ENCODE results near the gene CTCF.
A peak's percentile ranks its signal among the peaks of the same experiment; 100 is the strongest.

CTCF gene

DNA sequence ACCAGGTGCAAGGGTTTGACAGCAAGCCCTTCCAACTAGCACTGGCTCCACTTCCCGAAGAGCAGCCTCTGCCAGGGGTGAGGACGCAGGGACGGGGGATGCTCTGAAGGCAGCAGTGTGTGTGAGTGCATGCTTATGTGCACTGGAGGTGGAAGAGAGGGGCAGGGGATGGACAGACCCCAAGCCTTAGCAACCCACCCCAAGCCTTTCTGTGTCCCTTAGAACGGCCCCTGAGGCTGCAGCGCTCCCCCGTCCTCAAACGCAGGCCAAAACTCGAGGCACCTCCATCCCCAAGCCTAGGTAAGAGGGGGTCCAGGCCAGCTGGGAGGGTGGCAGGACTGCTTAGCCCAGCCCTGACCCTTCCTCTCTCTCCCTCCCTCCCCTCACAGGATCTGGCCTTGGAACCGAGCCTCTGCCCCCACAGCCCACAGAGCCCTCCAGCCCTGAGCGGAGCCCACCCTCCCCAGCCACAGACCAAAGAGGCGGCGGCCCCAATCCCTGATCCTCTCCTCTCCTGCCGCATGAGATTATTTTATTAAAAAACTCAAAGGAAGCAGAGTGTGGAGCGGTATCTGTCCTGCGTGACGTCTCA is 94.8 kb downstream of the CTCF start:
- no peak for DNase-seq (ENCODE audit: extremely low spot score)
- TF ChIP-seq, protein P1, sequence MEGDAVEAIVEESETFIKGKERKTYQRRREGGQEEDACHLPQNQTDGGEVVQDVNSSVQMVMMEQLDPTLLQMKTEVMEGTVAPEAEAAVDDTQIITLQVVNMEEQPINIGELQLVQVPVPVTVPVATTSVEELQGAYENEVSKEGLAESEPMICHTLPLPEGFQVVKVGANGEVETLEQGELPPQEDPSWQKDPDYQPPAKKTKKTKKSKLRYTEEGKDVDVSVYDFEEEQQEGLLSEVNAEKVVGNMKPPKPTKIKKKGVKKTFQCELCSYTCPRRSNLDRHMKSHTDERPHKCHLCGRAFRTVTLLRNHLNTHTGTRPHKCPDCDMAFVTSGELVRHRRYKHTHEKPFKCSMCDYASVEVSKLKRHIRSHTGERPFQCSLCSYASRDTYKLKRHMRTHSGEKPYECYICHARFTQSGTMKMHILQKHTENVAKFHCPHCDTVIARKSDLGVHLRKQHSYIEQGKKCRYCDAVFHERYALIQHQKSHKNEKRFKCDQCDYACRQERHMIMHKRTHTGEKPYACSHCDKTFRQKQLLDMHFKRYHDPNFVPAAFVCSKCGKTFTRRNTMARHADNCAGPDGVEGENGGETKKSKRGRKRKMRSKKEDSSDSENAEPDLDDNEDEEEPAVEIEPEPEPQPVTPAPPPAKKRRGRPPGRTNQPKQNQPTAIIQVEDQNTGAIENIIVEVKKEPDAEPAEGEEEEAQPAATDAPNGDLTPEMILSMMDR (IDR thresholded peaks at IDR 0.05; ENCODE audit: control extremely low read depth, extremely low read depth, low read depth, missing control alignments): no peak
- ChIA-PET POLR2A (no interaction called here), CTCF (interaction anchor here (1.0 to 18.5 kb wide), 5 partner anchors 12 to 129 kb away, joined by 3 to 357 read pairs (median 53); partner anchors contain the start of genes CARMIL2, CTCF and RIPOR1)

DNA sequence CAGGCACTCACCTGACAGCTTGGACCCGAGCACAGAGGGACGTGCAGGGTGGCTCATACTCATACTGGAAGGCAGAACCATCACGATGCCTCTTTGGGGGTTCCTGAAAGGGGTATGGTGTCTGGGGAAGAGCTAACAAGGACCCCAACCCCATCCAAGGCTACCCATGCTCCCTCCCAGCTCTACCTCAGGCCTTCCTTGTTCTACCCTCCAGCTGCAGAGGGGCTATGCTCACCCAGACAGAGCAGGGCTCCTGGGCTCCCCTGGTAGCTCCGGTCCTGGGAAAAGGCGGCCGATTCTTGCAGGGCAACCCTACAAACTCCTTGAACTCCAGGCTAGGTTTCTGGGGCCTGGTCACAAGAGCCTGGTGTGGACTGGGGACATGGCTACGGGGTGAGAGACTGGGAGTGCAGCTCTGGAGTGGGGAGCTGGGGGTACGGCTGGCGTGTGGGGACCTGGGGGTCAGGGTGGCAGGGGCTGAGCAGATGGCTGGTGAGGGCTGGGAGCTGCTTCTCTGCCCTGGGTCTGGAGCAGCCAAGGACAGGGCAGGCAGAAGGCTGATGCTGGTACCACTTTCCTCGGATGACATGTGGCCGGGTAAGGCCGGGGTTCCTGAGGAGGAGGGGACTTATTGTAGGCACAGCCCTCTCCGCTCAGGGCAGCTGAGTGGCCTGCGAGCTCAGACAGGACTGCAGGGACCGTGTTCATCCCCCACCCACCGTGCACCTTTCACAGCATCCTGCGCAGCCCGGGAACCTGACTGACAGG is 95.6 kb downstream of the CTCF start:
- CTCF ChIA-PET: interaction anchor here (1.0 to 18.5 kb wide), 9 partner anchors 12 to 177 kb away, joined by 3 to 357 read pairs (median 12); partner anchors contain the start of genes ATP6V0D1, CARMIL2, CTCF and RIPOR1
- TF ChIP-seq, protein P1 (IDR thresholded peaks at IDR 0.05; ENCODE audit: control extremely low read depth, extremely low read depth, low read depth, missing control alignments): no peak
- POLR2A ChIA-PET: no interaction called here
- no peak for DNase-seq (ENCODE audit: extremely low spot score)

DNA sequence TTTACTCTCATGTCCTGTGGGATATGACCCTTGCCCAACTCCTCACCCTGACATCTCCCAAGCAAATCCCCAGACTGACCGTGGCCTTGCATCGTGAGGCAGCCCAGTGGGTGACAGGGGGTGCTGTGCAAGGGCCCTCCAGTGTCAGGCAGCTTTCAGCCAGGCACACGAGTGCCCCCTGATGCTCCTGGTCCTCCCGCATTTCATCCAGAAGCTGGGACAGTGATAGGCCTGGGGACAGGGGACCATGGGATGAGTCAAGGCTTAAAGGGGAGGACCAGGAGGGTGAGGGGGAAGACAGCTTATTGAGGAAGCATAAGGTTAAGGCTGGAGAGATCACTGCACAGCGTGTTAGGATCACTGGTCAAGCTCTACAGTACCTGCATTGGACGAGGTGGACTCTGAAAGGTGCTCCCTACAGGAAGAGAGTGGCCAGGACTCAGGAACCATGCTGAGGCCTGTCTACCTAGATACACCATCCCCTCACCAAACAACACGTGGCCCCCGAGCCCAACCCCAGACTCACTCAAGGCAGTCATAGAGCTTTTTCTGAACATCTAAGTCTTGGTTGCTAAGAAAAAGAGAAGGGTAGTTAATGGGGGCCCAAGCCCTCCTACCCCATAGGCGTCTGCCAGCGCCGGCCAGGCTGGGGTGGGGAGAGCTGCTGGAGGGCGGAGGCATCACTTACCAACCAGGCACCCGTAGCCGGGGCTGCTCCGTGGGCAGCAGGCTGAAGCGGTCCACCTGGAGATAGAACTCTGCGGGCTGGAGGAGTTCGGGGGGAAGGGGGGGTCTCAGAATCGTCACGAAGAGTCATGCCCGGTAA is 96.7 kb downstream of the CTCF start:
- TF ChIP-seq, protein P1 (IDR thresholded peaks at IDR 0.05; ENCODE audit: control extremely low read depth, extremely low read depth, low read depth, missing control alignments): no peak
- POLR2A ChIA-PET: no interaction called here

DNA sequence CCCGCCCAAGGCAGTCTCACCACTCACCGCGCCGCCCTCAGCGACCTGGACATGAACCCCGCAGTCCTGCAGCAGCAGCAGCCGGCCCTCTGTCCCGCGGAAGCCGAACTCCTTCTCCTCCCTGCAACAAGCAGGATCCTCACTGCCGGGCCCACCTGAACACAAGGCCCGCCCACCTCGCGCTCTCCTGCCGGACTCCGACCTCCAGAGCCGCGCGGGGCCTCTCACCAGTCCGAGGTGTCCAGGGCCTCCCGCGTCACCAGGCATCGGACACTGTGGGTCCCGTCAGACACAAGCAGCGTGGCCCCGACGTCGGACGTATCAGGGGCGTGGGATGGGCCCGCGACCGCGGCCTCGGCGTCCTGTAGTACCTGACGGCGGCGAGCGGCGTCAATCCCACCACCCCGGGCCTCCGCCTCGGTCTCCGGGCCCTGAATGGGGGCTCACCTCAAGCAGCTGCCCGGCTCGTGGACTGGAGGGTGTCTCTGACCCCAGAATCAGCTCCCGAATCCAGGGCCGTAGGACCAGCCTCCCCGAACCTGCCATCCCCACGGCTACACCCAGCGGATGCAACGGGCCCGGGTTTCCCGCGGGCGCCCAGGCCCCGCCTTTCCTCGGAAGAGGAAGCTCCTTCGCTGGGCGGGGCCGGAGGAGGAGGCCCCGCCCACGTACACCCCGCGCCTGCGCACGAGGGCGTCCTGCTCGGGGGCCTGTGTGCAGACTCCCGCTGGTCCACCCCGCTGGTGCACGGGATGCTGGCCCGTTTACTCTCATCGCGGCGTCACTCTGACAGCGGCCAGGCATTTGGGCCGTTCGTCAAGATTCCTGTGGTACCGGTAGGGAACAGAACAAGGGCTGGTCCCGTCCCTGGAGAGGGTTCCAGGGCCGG is 97.6 kb downstream of the CTCF start, which contains the start of gene ACD:
Gene ACD, minus strand, starts transcription at position 586 of the 889 bp plus-strand sequence. Its CDS starts 40 bp downstream, at position 546.
- DNase-seq (ENCODE audit: extremely low spot score): peak; percentile 99
- ChIA-PET CTCF (interaction anchor here (0.9 to 18.5 kb wide), 8 partner anchors 10 to 179 kb away, joined by 3 to 357 read pairs (median 19); partner anchors contain the start of genes ATP6V0D1, CARMIL2, CTCF and RIPOR1), POLR2A (interaction anchor here (0.6 to 0.7 kb wide), 3 partner anchors 91 to 650 kb away, joined by 3 to 4 read pairs (median 3); no protein-coding TSS in a partner anchor)
- TF ChIP-seq, protein P1 (IDR thresholded peaks at IDR 0.05; ENCODE audit: control extremely low read depth, extremely low read depth, low read depth, missing control alignments): no peak

More for the DNA sequence above, 96.7 kb downstream of the CTCF start:
- DNase-seq (ENCODE audit: extremely low spot score): no peak
- CTCF ChIA-PET: interaction anchor here (0.6 to 18.5 kb wide), 9 partner anchors 11 to 565 kb away, joined by 3 to 357 read pairs (median 12); partner anchors contain the start of genes ATP6V0D1, CARMIL2, CTCF and RIPOR1

DNA sequence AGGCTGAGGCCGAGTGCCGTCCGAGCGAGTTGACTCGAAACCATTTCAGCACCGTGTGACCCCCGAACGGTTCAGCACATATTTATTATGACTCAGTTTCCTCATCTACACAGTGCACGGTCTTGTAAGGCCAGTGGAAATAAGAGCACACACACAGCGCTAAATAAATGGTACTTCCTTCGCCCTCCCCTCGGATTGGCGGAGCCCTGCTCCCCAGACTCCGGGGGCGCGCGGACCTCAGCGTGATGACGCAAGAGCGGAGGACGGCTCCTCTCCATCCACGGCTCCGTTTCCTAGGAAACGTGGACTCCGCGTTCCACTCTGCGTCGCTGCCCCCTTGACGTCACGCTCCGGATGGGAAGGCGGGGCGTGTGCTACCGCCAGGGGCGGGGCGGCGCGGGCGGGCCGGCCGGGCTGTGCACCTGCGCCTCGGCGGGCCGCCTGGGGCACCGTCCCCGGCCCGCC is 98.3 kb downstream of the CTCF start, which contains the start of gene PARD6A:
Gene PARD6A, plus strand, starts transcription at position 397 of the 465 bp plus-strand sequence. CDS start 79 bp downstream, outside the sequence.
- ChIA-PET CTCF (interaction anchor here (0.9 to 18.5 kb wide), 9 partner anchors 10 to 180 kb away, joined by 3 to 357 read pairs (median 12); partner anchors contain the start of genes ATP6V0D1, CARMIL2, CTCF and RIPOR1), POLR2A (interaction anchor here (0.6 kb wide), 2 partner anchors 92 to 650 kb away, joined by 3 to 4 read pairs; no protein-coding TSS in a partner anchor)
- TF ChIP-seq, protein P1 (IDR thresholded peaks at IDR 0.05; ENCODE audit: control extremely low read depth, extremely low read depth, low read depth, missing control alignments): no peak
- DNase-seq (ENCODE audit: extremely low spot score): peak; percentile 100
